GM12878 (cell line): ENCODE data around the gene ELMO3. TPM values are rescaled to one million over a fixed set of nuclear protein-coding genes. Genes with fewer than 3 reads are reported as not detected.

Experiments
- ATAC-seq: fragments of 200-7000 bp; cut with Tn5 transposase; 3 replicates; pipeline ENCODE4 v1.9.1; 2020; ENCODE audit warnings: mild to moderate bottlenecking, moderate library complexity
- BruUV-seq: library from RNA; stranded (reverse); fragments of 400-500 nt; replicated peaks from 2 replicates; lab custom pipeline; 2021; lab: Mats Ljungman, UMichigan
- CTCF ChIA-PET: fragments of 300-600 bp; sonication (Branson Sonifier 250); formaldehyde crosslinking; extraction: SDS; loops from one replicate; lab custom pipeline; 2021; ENCODE audit warnings: inconsistent platforms; lab: Yijun Ruan, JAX
- POLR2A ChIA-PET: fragments of 350-600 bp; formaldehyde crosslinking; extraction: SDS; loops from one replicate; lab custom pipeline; 2021; ENCODE audit warnings: inconsistent platforms; lab: Charles Lee
- RAD21 ChIA-PET: fragments of 300-600 bp; sonication (Branson Sonifier 250); formaldehyde crosslinking; loops from one replicate; lab custom pipeline; 2023; ENCODE audit warnings: antibody characterized with exemption; ENCODE audit not compliant: unreplicated experiment; lab: Charles Lee
- SMC1A ChIA-PET: fragments of 300-600 bp; sonication (Branson Sonifier 250); formaldehyde crosslinking; loops from one replicate; lab custom pipeline; 2023; ENCODE audit not compliant: unreplicated experiment, uncharacterized antibody; lab: Charles Lee
- DNase-seq: peaks from one replicate; pipeline ENCODE4 v3.0.0-alpha.2; 2011; ENCODE audit warnings: low read depth, low spot score
- FAIRE-seq: peaks from 3 replicates; lab custom pipeline; 2011; peaks lifted over from hg19 to GRCh38; lab: Jason Lieb, UNC
- H2AFZ ChIP-seq: 2 replicates; pipeline ENCODE4 v1.6.0; 2011; ENCODE audit warnings: low read depth, low read length, control low read depth; ENCODE audit not compliant: control insufficient read depth
- H3K27ac ChIP-seq: 2 replicates; pipeline ENCODE4 v1.5.1; 2011; ENCODE audit warnings: control low read depth; ENCODE audit not compliant: control insufficient read depth, insufficient read depth
- H3K27me3 ChIP-seq, 2 experiments: replicated peaks in 1 of 2; 2 replicates each; pipeline versions ENCODE4 v1.6.0 to v1.6.1; 2011; ENCODE audit warnings: low read length in 1 of 2; ENCODE audit not compliant: control insufficient read depth in 2 of 2, insufficient read depth in 2 of 2
- H3K36me3 ChIP-seq, 2 experiments: 2 replicates each; pipeline ENCODE4 v1.5.1; 2011; ENCODE audit warnings: low read length in 1 of 2; ENCODE audit not compliant: control insufficient read depth in 2 of 2, insufficient read depth in 2 of 2
- H3K4me1 ChIP-seq: 2 replicates; pipeline ENCODE4 v1.6.1; 2011; ENCODE audit warnings: mild to moderate bottlenecking, low read length, moderate library complexity, mixed read lengths; ENCODE audit not compliant: control insufficient read depth, insufficient read depth
- H3K4me2 ChIP-seq: 2 replicates; pipeline ENCODE4 v1.6.0; 2011; ENCODE audit warnings: control low read depth; ENCODE audit not compliant: control insufficient read depth, insufficient read depth
- H3K4me3 ChIP-seq: fragments of 200-600 bp; sonication (generic); 2 replicates; pipeline ENCODE4 v1.5.1; 2016
- H3K79me2 ChIP-seq: 2 replicates; pipeline ENCODE4 v1.6.0; 2011; ENCODE audit warnings: low read length; ENCODE audit not compliant: control insufficient read depth, insufficient read depth
- H3K9ac ChIP-seq: 2 replicates; pipeline ENCODE4 v1.8.0; 2011; ENCODE audit warnings: low read length, control low read depth, mixed read lengths; ENCODE audit not compliant: control insufficient read depth, insufficient read depth
- H3K9me3 ChIP-seq: replicated peaks from 3 replicates; pipeline ENCODE4 v1.5.1; 2011; ENCODE audit warnings: mild to moderate bottlenecking, low read length; ENCODE audit not compliant: control insufficient read depth, insufficient read depth
- H4K20me1 ChIP-seq: 2 replicates; pipeline ENCODE4 v1.6.0; 2011; ENCODE audit not compliant: control insufficient read depth, insufficient read depth
- CBX3 ChIP-seq: fragments of 200-600 bp; sonication (generic); IDR thresholded peaks from 2 replicates; pipeline ENCODE4 v1.6.1; 2016; ENCODE audit warnings: low read depth, borderline replicate concordance
- REST ChIP-seq: IDR thresholded peaks from 2 replicates; pipeline ENCODE4 v1.6.1; 2012; ENCODE audit warnings: mild to moderate bottlenecking, low read depth, low read length
- WGBS: methylation state at CpG from one replicate; pipeline ENCODE4 v1.1.6; 2016; ENCODE audit warnings: low lambda C conversion rate; ENCODE audit not compliant: insufficient replicate concordance, insufficient coverage; ENCODE audit errors: missing lambda C conversion rate; 5-methylcytosine and 5-hydroxymethylcytosine counted together
- in situ Hi-C: fragments of 300-500 bp; cut with MboI; formaldehyde crosslinking; loops from 9 replicates; pipeline ENCODE4 v1.14.3; 2018; ENCODE audit warnings: mixed read lengths
- intact Hi-C: fragments of 100-400 bp; cut with micrococcal nuclease; formaldehyde crosslinking; loops from one replicate; pipeline ENCODE4 v1.14.2; 2022; ENCODE audit not compliant: unreplicated experiment
- polyA plus RNA-seq, 11 experiments: library from polyadenylated mRNA; depleted of rRNA in 4 of 11; unstranded in 6 of 11; stranded (reverse) in 5 of 11; fragments of >200 nt; fragmentation: Nextera tagmentation in 4 of 11; fragmentation: Illumina TruSeq in 1 of 11; extraction: Ambion mirVana in 4 of 11; extraction: Trizol in 1 of 11; gene quantifications; 1 replicate in 1 of 11; 2 replicates in 10 of 11; pipeline versions ENCODE4 v1.2.1 to v1.2.3, GENCODE V29; 2011 to 2016; ENCODE audit warnings: inconsistent platforms in 2 of 11, missing spikeins in 2 of 11, low read depth in 1 of 11
- total RNA-seq, 4 experiments: library from RNA; depleted of rRNA in 3 of 4; stranded (reverse); fragments of >200 nt in 3 of 4; fragmentation: Illumina TruSeq in 1 of 4; extraction: Trizol in 1 of 4; gene quantifications; 2 replicates each; pipeline versions ENCODE4 v1.2.1 to v1.2.3, GENCODE V29; 2013 to 2021

Gene ELMO3
- total and polyA plus RNA-seq, 10 of the 15 experiments (the other 5 are each of a cell fraction or from before 2014, with no cell fraction given) = 0.05 to 4.7 (median 0.96) TPM; not detected in 1

DNA sequence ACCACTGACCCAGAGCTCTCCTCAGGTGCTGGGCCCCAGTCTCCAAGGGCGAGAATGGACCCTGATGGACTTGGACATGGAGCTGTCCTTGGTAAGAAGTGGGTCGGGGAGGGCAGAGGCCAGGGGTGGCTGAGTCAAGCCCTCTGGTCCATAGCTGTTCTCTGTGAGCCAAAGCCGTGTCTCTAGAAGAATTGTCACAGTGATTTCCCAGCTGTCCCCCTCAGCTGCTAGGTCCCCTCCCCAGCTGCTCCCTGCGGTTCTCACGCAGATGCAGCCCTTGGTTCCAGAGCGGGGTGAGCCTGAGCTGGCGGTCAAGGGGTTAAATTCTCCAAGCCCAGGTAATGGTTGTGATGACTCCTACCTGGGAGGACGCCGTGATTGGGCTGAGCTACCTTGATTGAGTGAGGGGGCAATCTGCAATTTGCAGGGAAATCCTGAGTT is 29.9 kb upstream of the ELMO3 start:
- no peak for DNase-seq
- no peak overlapping the region for H3K27ac ChIP-seq
- in situ Hi-C loops = no loop called here
- H3K4me1 ChIP-seq = peaks cover 42% of the 10 kb centered on the region
- H4K20me1 ChIP-seq = no peaks in the 10 kb centered on the region; the same call in 1 of the 2 replicates
- FAIRE-seq = no peak
- ATAC-seq = no peak
- CTCF ChIA-PET = interaction anchor here (0.7 to 5.4 kb wide), 11 partner anchors 10 to 209 kb away, joined by 3 to 60 read pairs (median 3); partner anchors contain the start of genes FBXL8 and TRADD
- peaks cover 2 to 13% of the 10 kb centered on the region in 2 experiments for H3K27me3 ChIP-seq
- SMC1A ChIA-PET = interaction anchor here (1.0 to 4.1 kb wide), 4 partner anchors 9 to 215 kb away, joined by 3 to 48 read pairs (median 3); partner anchors contain the start of genes FBXL8 and TRADD
- no peaks in the 10 kb centered on the region; the same call in 2 of the 3 replicates for H3K9me3 ChIP-seq
- H3K36me3 ChIP-seq = no peaks in the 10 kb centered on the region
- TF ChIP-seq CBX3 = no peak
- TF ChIP-seq REST = peak; percentile 38; the same call in 1 of the 2 replicates
- TF ChIP-seq, all 136 proteins: peak for 1
- no peak overlapping the region for H2AFZ ChIP-seq
- intact Hi-C loops = no loop called here
- H3K4me2 ChIP-seq = no peak overlapping the region
- WGBS = 88% methylated on average over 9 of the region's 9 CpGs
- H3K9ac ChIP-seq = no peak overlapping the region
- ChIA-PET POLR2A (interaction anchor here (0.7 to 10.9 kb wide), 4 partner anchors 8 to 151 kb away, joined by 3 to 137 read pairs (median 8); partner anchors contain the start of genes FBXL8, HSF4 and TRADD), RAD21 (interaction anchor here (0.7 to 4.1 kb wide), 3 partner anchors 9 to 141 kb away, joined by 3 to 48 read pairs (median 3); partner anchors contain the start of genes FBXL8 and TRADD)
- H3K79me2 ChIP-seq = no peaks in the 10 kb centered on the region
- BruUV-seq = no TSS peak
- no peak overlapping the region for H3K4me3 ChIP-seq
